Measurements from ENCODE around the gene NRN1L. TPM values are rescaled to one million over a fixed set of nuclear protein-coding genes. Genes with fewer than 3 reads are reported as not detected.

Gene NRN1L
- total RNA-seq, 4 donors from 2014 or later, result 0.57 to 0.99 TPM; not detected in 2

DNA sequence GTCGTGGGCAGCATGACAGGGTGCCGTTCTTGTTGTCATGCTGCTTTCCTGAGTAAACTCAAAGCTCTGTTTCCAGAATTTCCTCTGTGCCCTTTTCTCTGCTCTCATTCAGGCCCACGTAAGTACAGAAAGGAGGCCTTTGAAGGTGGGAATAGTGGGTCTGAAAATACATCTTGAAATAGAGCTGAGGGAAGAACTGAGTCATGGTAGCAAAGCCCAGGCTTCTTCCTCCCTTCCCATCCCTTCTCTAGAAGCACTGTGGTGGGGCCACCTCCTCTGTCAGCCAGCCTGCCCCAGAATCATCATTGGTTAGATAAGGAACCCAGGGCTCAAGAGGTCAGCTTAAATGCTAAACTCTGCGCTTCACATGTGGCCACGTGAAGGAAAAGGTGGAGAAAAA is 37.5 kb downstream of the NRN1L start:
- peak overlapping the region in 1 of 4 donors; percentile 32 for H3K27ac ChIP-seq
- intact Hi-C loops (cut with DNase I), result loop anchor here (5.0 kb wide), 1 partner anchor 40 kb away; the partner anchor contains the start of gene NRN1L
- no peak for TF ChIP-seq POLR2A (IDR thresholded peaks at IDR 0.05)
- TF ChIP-seq, protein P1, sequence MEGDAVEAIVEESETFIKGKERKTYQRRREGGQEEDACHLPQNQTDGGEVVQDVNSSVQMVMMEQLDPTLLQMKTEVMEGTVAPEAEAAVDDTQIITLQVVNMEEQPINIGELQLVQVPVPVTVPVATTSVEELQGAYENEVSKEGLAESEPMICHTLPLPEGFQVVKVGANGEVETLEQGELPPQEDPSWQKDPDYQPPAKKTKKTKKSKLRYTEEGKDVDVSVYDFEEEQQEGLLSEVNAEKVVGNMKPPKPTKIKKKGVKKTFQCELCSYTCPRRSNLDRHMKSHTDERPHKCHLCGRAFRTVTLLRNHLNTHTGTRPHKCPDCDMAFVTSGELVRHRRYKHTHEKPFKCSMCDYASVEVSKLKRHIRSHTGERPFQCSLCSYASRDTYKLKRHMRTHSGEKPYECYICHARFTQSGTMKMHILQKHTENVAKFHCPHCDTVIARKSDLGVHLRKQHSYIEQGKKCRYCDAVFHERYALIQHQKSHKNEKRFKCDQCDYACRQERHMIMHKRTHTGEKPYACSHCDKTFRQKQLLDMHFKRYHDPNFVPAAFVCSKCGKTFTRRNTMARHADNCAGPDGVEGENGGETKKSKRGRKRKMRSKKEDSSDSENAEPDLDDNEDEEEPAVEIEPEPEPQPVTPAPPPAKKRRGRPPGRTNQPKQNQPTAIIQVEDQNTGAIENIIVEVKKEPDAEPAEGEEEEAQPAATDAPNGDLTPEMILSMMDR (IDR thresholded peaks at IDR 0.05), result no peak
- H3K4me1 ChIP-seq, result peaks cover 9 to 84% (median 21%) of the 10 kb centered on the region in 3 donors
- no peaks in the 10 kb centered on the region for H3K9me3 ChIP-seq
- WGBS, 2 donors, result 50 to 64% methylated on average over 3 to 5 of the region's 5 CpGs
- no peaks in the 10 kb centered on the region for H3K27me3 ChIP-seq
- no peak overlapping the region for H3K4me3 ChIP-seq
- no peak for DNase-seq
- H3K36me3 ChIP-seq, result peaks cover 0 to 49% (median under 1%) of the 10 kb centered on the region in 3 donors

DNA sequence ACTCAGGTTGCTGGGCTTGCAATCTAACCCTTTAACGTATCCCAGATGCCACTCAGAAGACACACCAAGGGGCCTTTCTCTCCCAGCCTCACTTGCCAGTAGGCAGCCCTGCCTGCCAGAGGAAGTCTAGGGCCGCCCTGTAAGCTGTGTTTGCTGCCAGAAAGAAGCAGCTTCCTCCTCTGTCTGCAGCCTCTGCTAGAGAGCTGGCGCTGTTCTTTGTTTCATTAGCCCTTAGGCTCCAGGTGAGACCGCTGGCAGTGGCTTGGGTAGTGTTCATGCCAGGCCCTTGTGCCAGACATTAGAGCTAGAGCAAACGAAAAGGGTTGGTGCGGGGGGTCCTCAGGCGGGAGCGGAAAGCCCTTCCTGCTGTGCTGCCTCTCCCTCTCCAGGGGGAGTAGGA is 38.1 kb downstream of the NRN1L start:
- DNase-seq, result no peak
- peak overlapping the region in 2 of 4 donors; percentile 6 to 32 for H3K27ac ChIP-seq
- no peaks in the 10 kb centered on the region for H3K27me3 ChIP-seq
- H3K4me1 ChIP-seq, result peaks cover 9 to 78% (median 17%) of the 10 kb centered on the region in 3 donors
- 30 to 61% methylated on average over 2 to 3 of the region's 8 CpGs for WGBS, 2 donors
- peaks cover 0 to 49% (median 5%) of the 10 kb centered on the region in 3 donors for H3K36me3 ChIP-seq
- H3K9me3 ChIP-seq, result no peaks in the 10 kb centered on the region
- H3K4me3 ChIP-seq, result no peak overlapping the region
- intact Hi-C loops (cut with DNase I), result loop anchor here (5.0 kb wide), 1 partner anchor 40 kb away; the partner anchor contains the start of gene NRN1L
- no peak for TF ChIP-seq POLR2A (IDR thresholded peaks at IDR 0.05)
- TF ChIP-seq, protein P1 (IDR thresholded peaks at IDR 0.05), result peak in 2 of 6 experiments; percentile 14 to 19

DNA sequence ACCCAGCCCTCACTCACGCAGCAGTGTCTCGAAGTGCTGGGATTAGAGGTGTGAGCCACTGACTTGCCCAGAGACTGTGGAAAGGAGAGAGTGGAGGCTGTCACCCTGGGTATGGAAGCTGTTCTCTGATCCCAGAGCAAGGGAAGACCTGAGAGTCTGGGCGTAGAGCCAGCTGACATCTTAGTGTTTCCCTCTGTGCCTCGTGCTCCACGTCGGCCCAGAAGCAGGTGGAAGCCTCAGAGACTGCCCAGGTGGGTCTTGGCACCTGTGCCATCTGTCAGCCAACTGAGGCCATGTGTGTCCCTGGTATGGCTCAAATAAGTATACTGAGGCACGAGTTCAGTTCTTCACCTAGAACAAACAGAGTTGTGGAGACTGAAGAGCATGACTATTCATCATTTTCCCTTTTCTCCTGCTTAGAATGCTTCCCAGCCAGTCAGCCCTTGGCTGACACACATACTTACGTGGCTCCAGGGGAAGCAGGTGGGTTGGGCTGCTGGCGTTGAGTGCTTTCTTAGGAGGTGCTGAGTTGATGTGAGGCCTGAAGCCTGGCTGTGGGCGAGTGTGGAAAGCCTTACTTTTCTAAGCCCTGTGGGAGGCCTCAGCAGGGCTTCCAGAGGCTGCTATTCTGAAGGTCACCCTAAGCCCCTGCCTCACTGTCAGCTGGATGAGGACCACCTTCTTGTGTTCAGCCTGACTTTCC is 38.9 kb downstream of the NRN1L start:
- Histone ChIP-seq H3K9me3 (no peaks in the 10 kb centered on the region), H3K27me3 (no peaks in the 10 kb centered on the region), H3K27ac (peak overlapping the region in 2 of 4 donors; percentile 6 to 32), H3K4me1 (peaks cover 9 to 75% (median 16%) of the 10 kb centered on the region in 3 donors), H3K36me3 (peaks cover 0 to 49% (median 13%) of the 10 kb centered on the region in 3 donors), H3K4me3 (no peak overlapping the region)
- intact Hi-C loops (cut with DNase I), result loop anchor here (5.0 kb wide), 1 partner anchor 41 kb away; the partner anchor contains the start of gene NRN1L
- TF ChIP-seq, protein P1 (IDR thresholded peaks at IDR 0.05), result no peak
- TF ChIP-seq POLR2A (IDR thresholded peaks at IDR 0.05), result no peak
- no peak for DNase-seq
- 46 to 70% methylated on average over 2 to 8 of the region's 10 CpGs for WGBS, 2 donors

DNA sequence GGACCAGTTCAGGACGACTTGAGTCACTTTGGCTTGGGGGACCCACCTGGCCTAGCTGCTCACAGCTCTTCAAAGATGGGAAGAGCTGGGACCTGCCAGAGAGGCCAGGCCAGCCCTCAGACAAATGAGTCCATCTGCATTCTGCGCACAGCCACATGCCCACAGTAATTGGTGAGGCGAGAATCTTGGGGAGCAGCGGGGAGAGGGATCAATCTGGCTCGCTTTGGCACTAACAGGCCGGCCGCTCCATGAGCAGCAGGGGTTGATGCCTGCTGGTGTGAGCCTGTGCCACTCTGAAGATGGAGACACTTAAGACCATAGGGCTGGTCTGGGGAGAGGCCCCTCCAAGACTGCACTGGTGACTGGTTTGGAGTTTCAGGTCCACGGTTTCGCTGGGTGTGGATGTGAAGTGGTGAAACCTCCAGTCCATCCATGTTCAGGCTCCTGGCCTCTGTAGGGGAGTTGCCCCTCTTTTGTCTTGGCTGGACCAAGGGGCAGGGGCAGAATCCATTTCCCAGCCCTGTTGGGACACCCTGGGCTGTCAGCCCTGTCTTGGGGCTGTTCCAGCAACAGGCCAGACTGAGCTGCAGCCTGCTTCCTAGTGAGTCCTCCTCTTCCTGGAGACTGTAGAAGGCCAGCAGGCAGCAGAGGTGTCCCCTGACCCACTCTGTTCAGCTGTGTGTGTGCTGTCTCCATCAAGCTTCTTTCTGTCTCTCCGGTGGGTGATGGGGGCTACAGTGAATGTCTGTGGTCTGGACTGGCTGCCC is 39.6 kb downstream of the NRN1L start:
- intact Hi-C loops (cut with DNase I), result loop anchor here (5.0 kb wide), 1 partner anchor 42 kb away; the partner anchor contains the start of gene NRN1L
- Histone ChIP-seq H3K27me3 (no peaks in the 10 kb centered on the region), H3K27ac (no peak overlapping the region), H3K4me1 (peaks cover 9 to 70% (median 16%) of the 10 kb centered on the region in 3 donors), H3K4me3 (no peak overlapping the region), H3K36me3 (peaks cover 0 to 49% (median 15%) of the 10 kb centered on the region in 3 donors), H3K9me3 (no peaks in the 10 kb centered on the region)
- 44 to 80% methylated on average over 1 to 2 of the region's 10 CpGs for WGBS, 2 donors
- DNase-seq, result no peak
- TF ChIP-seq, protein P1 (IDR thresholded peaks at IDR 0.05), result no peak
- TF ChIP-seq POLR2A (IDR thresholded peaks at IDR 0.05), result no peak

Data from esophagus squamous epithelium (tissue), 5 donors.